Stimulated activated CD4-positive, alpha-beta T cell treated with anti-CD3 and anti-CD28 coated beads, Interleukin-15, amount 100 ng/mL, for 48 hours (primary cell): ENCODE results near the gene ATG5.
A peak's percentile ranks its signal among the peaks of the same experiment; 100 is the strongest.

Experiments
- DNase-seq, 2 donors: peaks; one replicate each; pipeline ENCODE4 v3.0.0-alpha.2; 2020; ENCODE audit warnings: low read depth in 2 of 2

ATG5 gene

GRCh38 chr6:106223300-106223930 is 102.1 kb downstream of the ATG5 start:
- DNase-seq = peak; percentile 41 to 62

- DNase-seq = no peak
Observed at GRCh38 chr6:106220485-106220884, 105.1 kb downstream of the ATG5 start.

- DNase-seq = no peak
Observed at GRCh38 chr6:106216527-106216926, 109.0 kb downstream of the ATG5 start.

- DNase-seq = no peak
Observed at GRCh38 chr6:106215608-106216007, 110.0 kb downstream of the ATG5 start.

GRCh38 chr6:106214531-106214930 is 111.0 kb downstream of the ATG5 start:
- no peak for DNase-seq

DNA sequence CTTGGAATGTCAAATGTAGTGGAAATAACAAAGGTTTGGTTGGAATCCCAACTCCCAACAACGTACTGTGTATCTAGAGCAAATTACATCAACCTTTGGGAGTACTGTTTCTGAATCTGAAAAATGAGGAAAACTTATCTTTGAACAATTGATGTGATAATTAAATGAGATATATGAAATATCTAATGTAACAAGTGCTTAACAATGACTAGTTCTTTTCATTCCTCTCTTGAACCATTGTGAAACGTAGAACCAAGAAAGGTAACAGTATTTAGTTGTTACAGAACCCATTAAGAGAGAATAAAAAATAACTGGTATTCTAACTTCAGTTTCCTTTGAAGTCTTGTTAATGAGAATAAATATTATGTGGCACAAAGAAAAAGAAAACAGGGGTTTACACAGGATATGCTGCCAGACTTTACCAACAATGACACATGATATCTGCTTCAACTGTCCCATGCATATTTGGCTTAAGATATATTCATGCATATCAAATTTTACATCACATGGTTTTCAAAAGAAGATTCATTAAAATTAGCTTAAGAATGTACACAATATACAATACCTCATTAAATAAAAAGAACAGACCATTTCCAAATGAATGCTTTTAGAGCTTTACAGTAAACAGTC is 111.8 kb downstream of the ATG5 start:
- DNase-seq = no peak

DNA sequence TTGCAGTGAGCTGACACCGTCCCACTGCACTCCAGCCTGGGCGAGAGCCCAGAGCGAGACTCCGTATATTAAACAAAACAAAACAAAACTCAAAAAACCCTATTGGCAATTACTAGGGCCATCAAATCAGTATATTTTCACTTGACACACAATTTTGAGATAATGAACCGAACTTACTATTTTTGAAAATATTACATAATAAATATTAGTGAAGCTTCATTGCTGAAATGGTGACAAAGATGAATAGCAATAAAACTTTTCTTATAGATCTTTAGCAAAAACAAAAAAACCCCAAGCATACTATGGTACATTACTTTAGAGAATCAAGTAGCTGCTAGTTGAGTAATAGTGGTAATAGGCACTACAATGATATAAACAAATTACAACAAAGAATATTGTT is 113.0 kb downstream of the ATG5 start:
- no peak for DNase-seq

DNA sequence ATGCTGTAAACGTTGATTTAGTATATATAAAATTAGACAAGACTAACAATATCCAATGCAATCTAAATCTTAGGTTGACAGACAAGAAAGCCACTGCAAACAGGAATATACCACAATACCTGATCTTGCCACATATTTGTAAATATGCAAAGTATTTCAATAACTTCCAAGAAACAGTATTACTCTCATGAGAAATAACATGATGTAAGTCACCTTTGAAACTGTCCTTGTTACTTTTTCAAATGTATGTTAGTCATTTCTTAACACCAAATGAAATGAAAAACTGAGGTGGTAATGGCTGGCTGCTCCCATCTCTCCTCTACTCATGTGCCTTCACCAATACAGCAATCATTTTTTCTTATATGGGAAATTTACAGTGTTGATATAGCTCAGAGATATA is 118.7 kb downstream of the ATG5 start:
- DNase-seq = no peak

- no peak for DNase-seq
Observed at GRCh38 chr6:106204961-106205360, 120.6 kb downstream of the ATG5 start.

DNA sequence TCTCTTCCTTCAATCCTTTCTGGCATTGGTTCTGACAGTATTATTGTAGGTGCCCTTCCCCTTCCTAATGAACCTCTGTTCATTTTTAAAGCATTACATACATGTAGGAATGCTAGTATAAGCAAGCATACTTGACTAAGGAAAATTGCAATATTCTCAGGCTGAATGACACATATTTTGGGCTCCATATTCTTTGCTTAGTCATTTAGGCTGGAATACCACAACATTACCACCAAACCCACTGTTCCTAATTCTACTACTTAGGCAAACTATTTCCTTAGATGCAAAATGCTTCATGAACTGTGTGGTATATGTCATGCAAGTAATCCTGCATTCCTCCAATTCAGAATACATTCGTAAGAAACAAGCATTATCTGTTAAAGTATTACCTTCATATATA is 125.6 kb downstream of the ATG5 start:
- no peak for DNase-seq

GRCh38 chr6:106199331-106199730 is 126.2 kb downstream of the ATG5 start:
- no peak for DNase-seq

GRCh38 chr6:106197441-106197840 is 128.1 kb downstream of the ATG5 start:
- DNase-seq = no peak

DNA sequence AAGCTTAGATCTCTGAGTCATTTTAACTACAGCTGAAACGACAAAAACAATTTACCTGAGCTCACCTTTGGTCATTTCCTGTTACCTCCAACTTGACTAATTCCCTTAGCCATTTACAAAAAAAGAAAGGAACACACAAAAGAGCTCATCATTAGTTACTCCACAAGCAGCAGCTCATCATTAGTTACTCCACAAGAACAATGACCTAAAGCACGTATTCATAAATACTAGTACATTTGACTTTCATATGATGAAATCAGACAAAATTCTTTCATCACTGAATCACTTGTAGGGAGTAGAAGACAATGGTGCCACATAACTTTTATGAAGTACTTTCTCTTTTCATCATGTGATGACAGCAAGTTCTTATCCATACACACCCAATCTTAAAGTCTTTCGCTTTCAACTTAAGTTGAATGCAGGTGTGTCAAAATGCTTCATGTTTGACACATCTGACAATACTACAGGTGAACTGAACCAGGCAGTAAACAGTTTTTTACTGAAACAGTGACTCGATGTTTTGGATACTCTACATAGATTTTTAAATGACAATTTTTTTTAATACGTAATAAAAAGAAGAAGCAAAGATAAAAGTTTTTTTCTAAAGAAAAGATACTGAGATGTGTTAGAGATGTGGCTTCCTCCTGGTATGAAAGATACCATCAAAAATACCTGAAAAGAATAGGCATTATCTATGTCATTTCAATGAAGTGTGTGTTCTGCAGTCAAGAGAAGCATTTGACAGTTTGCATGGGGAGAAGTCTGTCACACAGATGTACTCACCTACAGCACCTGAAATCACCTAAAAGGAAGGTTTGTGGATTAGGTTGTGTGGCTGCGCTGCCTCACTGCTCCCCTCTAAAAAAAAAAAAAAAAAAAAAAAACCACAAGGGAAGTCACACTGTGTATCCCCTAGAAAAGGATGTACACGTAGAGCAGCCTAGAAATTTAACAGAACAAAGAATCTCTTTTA is 130.3 kb downstream of the ATG5 start:
- DNase-seq = no peak

DNA sequence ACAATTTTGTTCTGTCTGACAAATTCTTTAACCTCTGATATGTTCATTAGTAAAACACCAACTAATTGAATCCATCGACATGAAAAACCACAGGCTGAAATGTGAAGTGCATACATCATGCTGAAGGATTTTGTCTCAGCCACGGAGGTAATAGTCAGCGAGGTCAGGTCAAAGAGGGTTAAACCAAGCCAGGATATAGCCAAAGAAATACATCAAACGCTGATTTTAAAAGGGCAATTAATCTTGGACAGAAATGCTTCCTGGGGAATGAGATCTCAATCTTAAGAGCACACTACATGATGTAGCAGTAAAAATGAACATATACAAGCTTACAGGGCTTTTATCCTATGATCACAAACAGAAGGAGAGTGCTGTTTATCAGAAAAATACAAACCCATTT is 132.7 kb downstream of the ATG5 start:
- DNase-seq = no peak

DNA sequence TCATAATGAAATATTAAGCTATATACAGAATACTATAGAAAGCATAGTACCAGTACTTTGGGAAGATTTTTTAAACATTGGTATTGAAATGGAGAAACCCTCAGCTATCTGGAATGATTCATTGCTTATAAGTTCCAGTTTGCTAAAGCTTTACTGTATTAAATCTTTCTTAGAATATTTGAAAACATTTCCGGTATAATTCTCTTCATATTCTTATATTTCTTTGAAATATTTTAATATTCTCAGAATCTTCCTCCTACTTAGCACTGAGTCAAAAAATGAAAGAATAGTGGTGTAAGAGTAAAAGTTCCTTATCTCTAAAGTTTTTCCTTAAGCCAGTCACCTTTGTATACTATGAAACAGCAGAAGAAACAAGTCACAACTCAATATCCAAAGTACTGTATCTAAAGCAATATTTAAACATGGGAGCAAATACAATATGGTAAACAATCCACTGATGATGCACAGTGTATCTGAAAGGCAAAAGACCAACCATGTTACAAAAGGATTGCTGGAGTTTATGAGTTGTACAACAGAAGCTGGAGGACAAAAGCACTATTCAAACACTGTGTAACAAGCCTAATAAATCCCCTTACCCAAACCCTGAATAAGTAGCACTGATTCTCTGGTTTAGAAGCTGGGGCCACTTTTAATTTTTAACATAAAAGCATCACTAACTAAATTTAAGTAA is 137.3 kb downstream of the ATG5 start:
- no peak for DNase-seq

DNA sequence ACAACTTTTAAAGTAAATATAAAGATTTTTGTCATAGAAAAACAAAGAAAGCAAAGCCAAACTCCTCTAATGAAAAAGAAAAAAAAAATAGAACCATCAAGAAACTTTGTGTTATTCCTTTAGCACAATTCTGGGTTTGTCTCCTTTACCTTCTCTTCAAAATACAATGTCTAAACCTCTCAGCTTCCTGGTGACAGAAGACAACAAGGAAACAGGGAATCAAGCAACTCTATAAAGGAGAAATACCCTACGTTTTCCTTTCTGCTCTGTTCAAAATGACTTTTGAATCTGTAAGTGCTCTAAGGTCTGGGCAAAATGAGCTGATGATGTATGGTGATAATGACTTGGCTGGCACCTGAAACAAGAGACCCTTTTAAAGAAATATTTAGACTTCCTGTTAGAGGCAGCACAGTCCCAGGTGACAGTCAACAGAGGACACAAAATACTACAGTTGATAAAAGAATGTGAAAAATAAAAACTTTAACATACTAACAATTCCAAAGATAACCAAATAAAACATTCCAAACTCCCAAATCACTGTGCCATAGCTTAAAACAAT is 138.1 kb downstream of the ATG5 start:
- no peak for DNase-seq

- DNase-seq = no peak
Observed at GRCh38 chr6:106186714-106187113, 138.8 kb downstream of the ATG5 start.

- DNase-seq = no peak
Observed at GRCh38 chr6:106186172-106186571, 139.4 kb downstream of the ATG5 start.

GRCh38 chr6:106185615-106186014 is 139.9 kb downstream of the ATG5 start:
- DNase-seq = no peak

GRCh38 chr6:106184629-106185028 is 140.9 kb downstream of the ATG5 start:
- no peak for DNase-seq

- no peak for DNase-seq
Observed at GRCh38 chr6:106183430-106183829, 142.1 kb downstream of the ATG5 start.

DNA sequence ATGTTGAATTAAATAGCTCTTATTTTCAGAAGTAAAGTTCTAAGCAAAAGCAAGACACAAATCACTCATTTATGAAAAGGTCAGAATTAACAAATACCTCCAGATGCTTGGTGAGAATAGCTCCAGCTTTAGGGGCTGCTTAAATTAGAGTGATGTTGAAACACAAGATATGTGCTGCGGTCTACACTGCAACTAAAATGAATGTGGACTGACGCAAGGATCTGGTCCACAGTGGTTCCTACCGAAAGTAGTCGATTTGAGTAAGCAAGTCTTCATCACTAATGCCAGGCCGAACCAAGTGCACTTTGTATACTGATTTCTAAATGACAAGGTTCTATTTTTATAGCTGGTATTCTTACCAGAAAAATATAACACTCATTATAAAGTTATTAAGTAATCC is 143.1 kb downstream of the ATG5 start:
- DNase-seq = no peak
